Thyroid gland (tissue), 4 donors: ENCODE results near the gene PPARG.

Experiments used
- CTCF ChIP-seq, 6 experiments: fragments of 200-600 bp in 3 of 6; fragments of 450-650 bp in 3 of 6; sonication (generic) in 3 of 6; IDR thresholded peaks; one replicate each; pipeline ENCODE4 v1.5.1; 2016 to 2019; ENCODE audit warnings: antibody characterized with exemption in 6 of 6, mild to moderate bottlenecking in 2 of 6, inconsistent platforms in 1 of 6, moderate library complexity in 1 of 6
- POLR2A ChIP-seq, 2 donors: fragments of 450-650 bp; IDR thresholded peaks; one replicate each; pipeline ENCODE4 v1.6.1; 2017; ENCODE audit warnings: antibody characterized with exemption in 2 of 2, mild to moderate bottlenecking in 2 of 2, moderate library complexity in 1 of 2

GRCh38 chr3:12380461-12380860 is 91.6 kb downstream of the PPARG start:
- TF ChIP-seq CTCF (IDR thresholded peaks at IDR 0.05): no peak
- TF ChIP-seq POLR2A (IDR thresholded peaks at IDR 0.05): no peak
